Measurements from ENCODE around the gene RPS18. TPM values are rescaled to one million over a fixed set of nuclear protein-coding genes. Genes with fewer than 3 reads are reported as not detected.

RPS18 gene
- total and polyA plus RNA-seq, 10 of the 15 experiments (the other 5 are each of a cell fraction or from before 2014, with no cell fraction given), result 4,228 to 20,828 (median 7,406) TPM

DNA sequence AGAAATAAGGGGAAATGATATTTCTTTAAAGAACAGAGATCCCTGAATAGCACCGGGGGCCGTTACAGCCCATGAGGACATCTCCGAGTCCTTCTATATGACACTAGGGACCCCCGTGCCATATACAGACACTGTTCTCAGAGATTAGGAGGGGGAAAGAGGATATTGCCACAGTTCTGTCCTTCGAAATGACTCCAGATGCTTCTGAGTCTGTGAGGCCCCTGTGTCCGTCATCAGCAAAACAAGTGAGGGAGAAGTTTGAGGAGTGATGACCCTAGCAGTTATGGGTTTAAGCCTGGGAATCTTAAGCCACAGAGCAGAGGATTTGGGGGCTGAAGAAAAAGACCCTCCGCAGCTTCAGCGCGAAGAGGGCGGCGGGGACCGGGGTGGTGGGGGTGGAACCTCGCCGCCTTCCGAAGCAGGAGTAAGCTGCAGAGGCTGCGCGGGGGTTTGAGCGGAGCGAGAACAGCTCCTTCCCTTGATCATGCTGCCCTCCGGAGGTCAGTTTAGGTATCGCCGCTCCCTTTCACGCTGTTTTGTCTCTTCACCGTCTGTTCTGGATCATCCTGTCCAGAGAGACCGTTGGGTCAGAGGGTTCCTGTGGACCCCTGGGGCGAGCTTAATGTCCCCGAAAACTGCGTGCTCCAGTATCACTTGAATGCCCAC is 23.8 kb upstream of the RPS18 start (continued):
- TF ChIP-seq, protein P1, sequence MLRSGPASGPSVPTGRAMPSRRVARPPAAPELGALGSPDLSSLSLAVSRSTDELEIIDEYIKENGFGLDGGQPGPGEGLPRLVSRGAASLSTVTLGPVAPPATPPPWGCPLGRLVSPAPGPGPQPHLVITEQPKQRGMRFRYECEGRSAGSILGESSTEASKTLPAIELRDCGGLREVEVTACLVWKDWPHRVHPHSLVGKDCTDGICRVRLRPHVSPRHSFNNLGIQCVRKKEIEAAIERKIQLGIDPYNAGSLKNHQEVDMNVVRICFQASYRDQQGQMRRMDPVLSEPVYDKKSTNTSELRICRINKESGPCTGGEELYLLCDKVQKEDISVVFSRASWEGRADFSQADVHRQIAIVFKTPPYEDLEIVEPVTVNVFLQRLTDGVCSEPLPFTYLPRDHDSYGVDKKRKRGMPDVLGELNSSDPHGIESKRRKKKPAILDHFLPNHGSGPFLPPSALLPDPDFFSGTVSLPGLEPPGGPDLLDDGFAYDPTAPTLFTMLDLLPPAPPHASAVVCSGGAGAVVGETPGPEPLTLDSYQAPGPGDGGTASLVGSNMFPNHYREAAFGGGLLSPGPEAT (IDR thresholded peaks at IDR 0.05; ENCODE audit: low read depth), result no peak; the same call in 1 of the 2 replicates
- no peak for TF ChIP-seq EED (IDR thresholded peaks at IDR 0.05; ENCODE audit: low read depth)
- no peak for TF ChIP-seq TBL1XR1 (IDR thresholded peaks at IDR 0.05; ENCODE audit: low read depth, low read length)
- TF ChIP-seq PAX5 (IDR thresholded peaks at IDR 0.05; ENCODE audit: borderline replicate concordance, low read depth, low read length), result no peak
- TF ChIP-seq HCFC1 (IDR thresholded peaks at IDR 0.05; ENCODE audit: low read length), result no peak
- TF ChIP-seq CEBPB (IDR thresholded peaks at IDR 0.05; ENCODE audit: borderline replicate concordance in 1 of 2, low read depth in 2 of 2, low read length in 2 of 2), result no peak
- TF ChIP-seq, protein P2, sequence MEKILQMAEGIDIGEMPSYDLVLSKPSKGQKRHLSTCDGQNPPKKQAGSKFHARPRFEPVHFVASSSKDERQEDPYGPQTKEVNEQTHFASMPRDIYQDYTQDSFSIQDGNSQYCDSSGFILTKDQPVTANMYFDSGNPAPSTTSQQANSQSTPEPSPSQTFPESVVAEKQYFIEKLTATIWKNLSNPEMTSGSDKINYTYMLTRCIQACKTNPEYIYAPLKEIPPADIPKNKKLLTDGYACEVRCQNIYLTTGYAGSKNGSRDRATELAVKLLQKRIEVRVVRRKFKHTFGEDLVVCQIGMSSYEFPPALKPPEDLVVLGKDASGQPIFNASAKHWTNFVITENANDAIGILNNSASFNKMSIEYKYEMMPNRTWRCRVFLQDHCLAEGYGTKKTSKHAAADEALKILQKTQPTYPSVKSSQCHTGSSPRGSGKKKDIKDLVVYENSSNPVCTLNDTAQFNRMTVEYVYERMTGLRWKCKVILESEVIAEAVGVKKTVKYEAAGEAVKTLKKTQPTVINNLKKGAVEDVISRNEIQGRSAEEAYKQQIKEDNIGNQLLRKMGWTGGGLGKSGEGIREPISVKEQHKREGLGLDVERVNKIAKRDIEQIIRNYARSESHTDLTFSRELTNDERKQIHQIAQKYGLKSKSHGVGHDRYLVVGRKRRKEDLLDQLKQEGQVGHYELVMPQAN (conservative IDR thresholded peaks at IDR 0.05), result no peak
- peak; percentile 79 for TF ChIP-seq SMC3 (IDR thresholded peaks at IDR 0.05; ENCODE audit: borderline replicate concordance, low read length)
- peak; percentile 48 for TF ChIP-seq SKIL (IDR thresholded peaks at IDR 0.05; ENCODE audit: low read depth, poor library complexity, severe bottlenecking)
- TF ChIP-seq, protein P3, sequence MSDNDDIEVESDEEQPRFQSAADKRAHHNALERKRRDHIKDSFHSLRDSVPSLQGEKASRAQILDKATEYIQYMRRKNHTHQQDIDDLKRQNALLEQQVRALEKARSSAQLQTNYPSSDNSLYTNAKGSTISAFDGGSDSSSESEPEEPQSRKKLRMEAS (IDR thresholded peaks at IDR 0.05; ENCODE audit: low read depth, low read length), result no peak; the same call in 1 of the 2 replicates
- peak; percentile 92 for TF ChIP-seq RAD21 (IDR thresholded peaks at IDR 0.05; ENCODE audit: insufficient read depth, low read depth, low read length)
- TF ChIP-seq, protein P4, sequence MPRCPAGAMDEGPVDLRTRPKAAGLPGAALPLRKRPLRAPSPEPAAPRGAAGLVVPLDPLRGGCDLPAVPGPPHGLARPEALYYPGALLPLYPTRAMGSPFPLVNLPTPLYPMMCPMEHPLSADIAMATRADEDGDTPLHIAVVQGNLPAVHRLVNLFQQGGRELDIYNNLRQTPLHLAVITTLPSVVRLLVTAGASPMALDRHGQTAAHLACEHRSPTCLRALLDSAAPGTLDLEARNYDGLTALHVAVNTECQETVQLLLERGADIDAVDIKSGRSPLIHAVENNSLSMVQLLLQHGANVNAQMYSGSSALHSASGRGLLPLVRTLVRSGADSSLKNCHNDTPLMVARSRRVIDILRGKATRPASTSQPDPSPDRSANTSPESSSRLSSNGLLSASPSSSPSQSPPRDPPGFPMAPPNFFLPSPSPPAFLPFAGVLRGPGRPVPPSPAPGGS (IDR thresholded peaks at IDR 0.05; ENCODE audit: borderline replicate concordance, insufficient read depth, low read depth, low read length, poor library complexity, severe bottlenecking), result no peak
- TF ChIP-seq, protein P5, sequence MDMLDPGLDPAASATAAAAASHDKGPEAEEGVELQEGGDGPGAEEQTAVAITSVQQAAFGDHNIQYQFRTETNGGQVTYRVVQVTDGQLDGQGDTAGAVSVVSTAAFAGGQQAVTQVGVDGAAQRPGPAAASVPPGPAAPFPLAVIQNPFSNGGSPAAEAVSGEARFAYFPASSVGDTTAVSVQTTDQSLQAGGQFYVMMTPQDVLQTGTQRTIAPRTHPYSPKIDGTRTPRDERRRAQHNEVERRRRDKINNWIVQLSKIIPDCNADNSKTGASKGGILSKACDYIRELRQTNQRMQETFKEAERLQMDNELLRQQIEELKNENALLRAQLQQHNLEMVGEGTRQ (IDR thresholded peaks at IDR 0.05; ENCODE audit: borderline replicate concordance, low read depth, low read length), result no peak
- TF ChIP-seq CBFB (IDR thresholded peaks at IDR 0.05; ENCODE audit: low read depth), result no peak
- TF ChIP-seq, protein P6, sequence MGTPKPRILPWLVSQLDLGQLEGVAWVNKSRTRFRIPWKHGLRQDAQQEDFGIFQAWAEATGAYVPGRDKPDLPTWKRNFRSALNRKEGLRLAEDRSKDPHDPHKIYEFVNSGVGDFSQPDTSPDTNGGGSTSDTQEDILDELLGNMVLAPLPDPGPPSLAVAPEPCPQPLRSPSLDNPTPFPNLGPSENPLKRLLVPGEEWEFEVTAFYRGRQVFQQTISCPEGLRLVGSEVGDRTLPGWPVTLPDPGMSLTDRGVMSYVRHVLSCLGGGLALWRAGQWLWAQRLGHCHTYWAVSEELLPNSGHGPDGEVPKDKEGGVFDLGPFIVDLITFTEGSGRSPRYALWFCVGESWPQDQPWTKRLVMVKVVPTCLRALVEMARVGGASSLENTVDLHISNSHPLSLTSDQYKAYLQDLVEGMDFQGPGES (IDR thresholded peaks at IDR 0.05), result no peak
- TF ChIP-seq ZNF217 (IDR thresholded peaks at IDR 0.05), result no peak
- no peak for TF ChIP-seq HDGF (IDR thresholded peaks at IDR 0.05)
- TF ChIP-seq SUPT20H (IDR thresholded peaks at IDR 0.05; ENCODE audit: borderline replicate concordance, control insufficient read depth, low read depth, low read length), result no peak
- no peak for TF ChIP-seq ZSCAN29 (IDR thresholded peaks at IDR 0.05)
- TF ChIP-seq KAT2A (conservative IDR thresholded peaks at IDR 0.05; ENCODE audit: control insufficient read depth, low read depth, low read length), result no peak
- no peak for TF ChIP-seq STAT1 (conservative IDR thresholded peaks at IDR 0.05)
